Ectodermal cell (in vitro differentiated cells): ENCODE results near the gene RRN3. TPM values are rescaled to one million over a fixed set of nuclear protein-coding genes. Genes with fewer than 3 reads are reported as not detected.
"Not testable (repeated sequence)": the region's sequence is repeated elsewhere in the genome, so short reads cannot be mapped to it uniquely, and the experiment has no call there.

Experiments
- H3K27ac ChIP-seq: 2 replicates; pipeline ENCODE4 v1.7.0; 2013; ENCODE audit warnings: mild to moderate bottlenecking, low read depth, low read length; ENCODE audit not compliant: insufficient read depth, poor library complexity, severe bottlenecking
- H3K27me3 ChIP-seq: 2 replicates; pipeline ENCODE4 v1.7.0; 2013; ENCODE audit warnings: mild to moderate bottlenecking, low read length; ENCODE audit not compliant: insufficient read depth, control insufficient read depth, poor library complexity, severe bottlenecking
- H3K36me3 ChIP-seq: one replicate; pipeline ENCODE4 v1.7.0; 2013; ENCODE audit warnings: low read length; ENCODE audit not compliant: control insufficient read depth, insufficient read depth
- H3K4me1 ChIP-seq: one replicate; pipeline ENCODE4 v1.7.0; 2013; ENCODE audit warnings: low read length; ENCODE audit not compliant: control insufficient read depth, insufficient read depth
- H3K4me3 ChIP-seq: 2 replicates; pipeline ENCODE4 v1.7.0; 2013; ENCODE audit warnings: low read depth, low read length, control low read depth; ENCODE audit not compliant: insufficient read depth
- H3K9me3 ChIP-seq: 2 replicates; pipeline ENCODE4 v1.7.0; 2013; ENCODE audit warnings: mild to moderate bottlenecking, low read length, moderate library complexity; ENCODE audit not compliant: control insufficient read depth
- WGBS, 2 experiments: methylation state at CpG; one replicate each; pipeline ENCODE4 v1.1.7; 2013; ENCODE audit warnings: missing lambda C conversion rate in 2 of 2; 5-methylcytosine and 5-hydroxymethylcytosine counted together
- polyA plus RNA-seq, 4 experiments: library from polyadenylated mRNA; stranded (reverse); fragments of 50-300 nt; gene quantifications; one replicate each; pipeline ENCODE4 v1.2.3, GENCODE V29; 2013

Gene RRN3, protein sequence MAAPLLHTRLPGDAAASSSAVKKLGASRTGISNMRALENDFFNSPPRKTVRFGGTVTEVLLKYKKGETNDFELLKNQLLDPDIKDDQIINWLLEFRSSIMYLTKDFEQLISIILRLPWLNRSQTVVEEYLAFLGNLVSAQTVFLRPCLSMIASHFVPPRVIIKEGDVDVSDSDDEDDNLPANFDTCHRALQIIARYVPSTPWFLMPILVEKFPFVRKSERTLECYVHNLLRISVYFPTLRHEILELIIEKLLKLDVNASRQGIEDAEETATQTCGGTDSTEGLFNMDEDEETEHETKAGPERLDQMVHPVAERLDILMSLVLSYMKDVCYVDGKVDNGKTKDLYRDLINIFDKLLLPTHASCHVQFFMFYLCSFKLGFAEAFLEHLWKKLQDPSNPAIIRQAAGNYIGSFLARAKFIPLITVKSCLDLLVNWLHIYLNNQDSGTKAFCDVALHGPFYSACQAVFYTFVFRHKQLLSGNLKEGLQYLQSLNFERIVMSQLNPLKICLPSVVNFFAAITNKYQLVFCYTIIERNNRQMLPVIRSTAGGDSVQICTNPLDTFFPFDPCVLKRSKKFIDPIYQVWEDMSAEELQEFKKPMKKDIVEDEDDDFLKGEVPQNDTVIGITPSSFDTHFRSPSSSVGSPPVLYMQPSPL
- polyA plus RNA-seq (2013, experiment 1 of 4) = 30.9 TPM
- polyA plus RNA-seq (2013, experiment 2 of 4) = 30.9 TPM
- 25.1 TPM for polyA plus RNA-seq (2013, experiment 3 of 4)
- 27.5 TPM for polyA plus RNA-seq (2013, experiment 4 of 4)

DNA sequence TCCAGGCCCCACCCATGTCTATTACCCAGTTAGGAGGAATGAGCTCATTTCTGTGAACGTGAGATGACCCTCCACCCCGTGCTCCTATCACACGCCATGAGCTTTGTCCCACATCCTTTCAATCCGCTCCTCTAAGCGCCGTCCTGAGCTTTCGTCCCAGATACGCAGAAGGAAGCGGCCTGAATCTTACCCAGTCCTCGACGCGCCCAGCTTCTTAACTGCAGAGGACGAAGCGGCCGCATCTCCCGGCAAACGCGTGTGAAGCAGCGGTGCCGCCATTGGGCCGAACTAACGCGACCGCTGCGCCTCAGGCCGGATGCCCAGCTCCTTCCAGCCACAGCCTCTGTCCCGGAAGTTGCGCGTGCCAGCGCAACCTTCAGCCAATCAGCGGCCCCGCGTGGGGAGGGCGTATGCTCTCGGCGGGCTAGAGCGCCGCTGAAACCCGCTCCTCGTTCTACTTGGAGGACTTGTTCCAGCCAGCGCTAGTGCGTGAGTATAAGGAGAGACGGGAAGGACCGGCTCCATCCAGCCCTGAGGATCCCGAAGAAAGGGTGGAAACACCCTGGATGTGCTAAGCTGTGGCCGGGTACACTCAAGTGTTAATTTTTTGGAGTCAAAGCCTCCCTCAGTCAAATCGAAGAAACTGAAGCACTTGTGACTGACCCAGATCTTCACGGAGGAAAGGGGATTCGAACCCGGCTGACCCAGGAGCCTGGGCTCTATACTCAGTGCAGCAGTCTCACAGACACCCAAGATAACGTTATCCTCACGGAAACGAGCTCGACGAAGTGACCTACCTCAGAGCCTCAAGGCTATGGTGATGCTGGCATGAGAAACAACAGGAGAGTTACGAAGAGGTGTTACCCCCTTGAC is at the start of gene RRN3:
RRN3 (minus strand) TSS at position 318 of the 873 bp plus-strand sequence; CDS start at position 279, 39 bp downstream.
- H3K27ac ChIP-seq = peak within 1 kb of the TSS; percentile 16
- WGBS, 2 experiments = 3 to 7% methylated on average over 55 to 56 of the region's 56 CpGs
- H3K36me3 ChIP-seq, H3K9me3 ChIP-seq, H3K27me3 ChIP-seq, H3K4me1 ChIP-seq: not testable (repeated sequence)
- peak within 1 kb of the TSS; percentile 48 for H3K4me3 ChIP-seq

DNA sequence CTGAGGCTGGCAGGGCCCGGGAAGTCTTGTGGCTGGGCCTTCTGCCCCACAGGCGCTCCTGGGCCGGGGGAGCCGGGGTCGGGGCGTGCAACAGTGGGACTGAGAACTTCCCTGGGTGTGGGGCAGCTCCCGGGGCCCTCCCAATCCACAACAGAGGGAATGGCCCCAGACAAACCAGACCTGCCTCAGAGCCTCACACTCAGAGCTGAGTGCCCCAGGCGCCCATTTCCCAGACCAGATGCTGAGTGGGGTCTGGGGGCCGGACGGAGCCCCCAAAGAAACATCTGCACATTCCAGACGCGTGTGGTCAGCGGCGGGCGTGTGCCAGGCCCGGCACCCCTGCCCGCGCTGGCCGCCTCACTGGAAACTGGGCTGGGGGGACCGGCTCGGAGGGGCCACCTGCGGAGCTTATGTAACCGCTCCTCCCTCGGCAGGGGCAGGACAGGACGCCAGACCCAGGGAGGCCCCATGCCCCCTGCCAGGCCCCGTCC is 49.6 kb upstream of the RRN3 start:
- peaks cover 11% of the 10 kb centered on the region for H3K4me1 ChIP-seq
- H3K36me3 ChIP-seq, H3K4me3 ChIP-seq, H3K27me3 ChIP-seq, H3K9me3 ChIP-seq, H3K27ac ChIP-seq: not testable (repeated sequence)
- WGBS, 2 experiments = 65 to 67% methylated on average over 26 of the region's 26 CpGs

DNA sequence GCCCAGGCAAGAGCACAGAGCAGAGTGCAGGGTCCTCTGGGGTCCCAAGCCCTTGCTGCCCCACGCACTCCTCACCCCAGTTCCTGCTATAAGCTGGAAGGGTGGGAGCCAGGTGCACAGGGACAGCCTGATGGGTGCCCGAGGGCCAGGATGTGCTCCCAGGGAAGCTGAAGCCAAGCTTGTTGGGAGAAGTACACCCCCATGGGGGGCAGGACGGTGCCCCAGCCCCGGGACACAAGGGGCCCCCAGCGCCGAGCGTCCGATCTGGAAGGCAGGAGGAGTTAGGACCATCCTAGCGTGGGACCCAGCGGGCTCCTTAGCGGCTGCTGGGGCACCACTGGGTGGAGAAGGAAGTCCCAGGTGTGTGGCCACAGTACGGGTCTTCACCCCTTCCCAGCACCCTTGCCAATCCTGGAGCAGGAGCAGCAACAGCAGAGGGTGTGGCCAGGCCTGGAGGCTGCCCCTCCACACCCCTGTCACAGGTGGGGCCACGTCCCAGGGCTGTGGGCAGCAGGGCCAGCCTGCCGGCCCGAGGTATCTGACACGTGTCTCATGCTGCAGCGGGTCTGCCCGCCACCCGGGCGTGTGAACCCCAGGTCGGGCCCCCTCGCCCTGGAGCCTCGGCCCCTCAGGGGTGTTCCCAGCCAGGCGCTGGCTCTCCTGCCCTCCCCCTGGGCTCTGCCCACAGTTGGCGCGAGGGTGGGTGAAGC is 49.0 kb upstream of the RRN3 start:
- not testable (repeated sequence) for H3K27ac ChIP-seq, H3K36me3 ChIP-seq, H3K27me3 ChIP-seq, H3K9me3 ChIP-seq, H3K4me3 ChIP-seq
- peaks cover 11% of the 10 kb centered on the region for H3K4me1 ChIP-seq
- whole genome bisulfite sequencing, 2 experiments = 91 to 94% methylated on average over 13 to 19 of the region's 26 CpGs

DNA sequence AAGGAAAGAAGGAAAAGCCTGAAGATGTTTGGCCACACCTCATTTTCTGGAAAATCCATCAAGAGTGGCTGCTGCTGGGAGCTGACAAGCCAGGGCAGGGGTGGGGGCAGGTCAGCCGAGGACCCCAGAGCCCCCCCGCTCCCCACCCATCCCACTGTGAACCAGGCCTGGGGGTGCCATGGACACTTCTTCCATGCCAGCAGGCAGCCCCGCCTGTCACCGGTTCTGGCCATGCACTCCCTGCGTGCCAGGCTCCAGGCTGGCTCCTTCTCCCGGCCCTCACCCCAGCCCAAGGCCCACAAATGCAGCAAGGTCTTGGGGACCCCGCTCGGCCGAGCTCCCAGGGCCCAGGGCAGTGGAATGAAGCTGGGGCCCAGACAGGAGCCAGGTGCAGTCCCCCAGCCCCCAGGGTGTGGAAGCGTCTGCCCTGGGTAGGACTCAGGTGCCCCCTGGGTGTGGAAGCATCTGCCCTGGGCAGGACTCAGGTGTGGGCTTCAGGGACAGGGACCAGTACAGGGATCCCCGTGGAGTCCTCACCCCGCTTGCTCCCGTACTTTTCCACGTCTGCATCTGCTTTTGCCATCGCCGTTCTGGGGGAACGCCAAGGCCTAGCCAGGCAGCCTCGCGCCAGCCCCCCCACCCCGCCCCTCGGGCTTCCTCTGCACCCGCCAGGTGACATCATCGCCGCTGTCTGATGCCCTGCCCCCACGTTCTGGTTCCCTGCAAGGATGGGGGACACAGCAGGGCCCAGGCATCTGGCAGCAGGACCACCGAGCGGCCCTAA is 48.2 kb upstream of the RRN3 start:
- H3K4me3 ChIP-seq, H3K27ac ChIP-seq, H3K9me3 ChIP-seq, H3K27me3 ChIP-seq, H3K36me3 ChIP-seq: not testable (repeated sequence)
- WGBS, 2 experiments = 93 to 94% methylated on average over 13 to 18 of the region's 27 CpGs
- peaks cover 11% of the 10 kb centered on the region for H3K4me1 ChIP-seq

GRCh38 chr16:15141586-15141985 is 47.5 kb upstream of the RRN3 start:
- no peak overlapping the region for H3K27ac ChIP-seq
- 93 to 95% methylated on average over 11 to 14 of the region's 15 CpGs for WGBS, 2 experiments
- H3K27me3 ChIP-seq = no peaks in the 10 kb centered on the region
- H3K9me3 ChIP-seq = no peaks in the 10 kb centered on the region
- peaks cover 11% of the 10 kb centered on the region for H3K4me1 ChIP-seq
- no peaks in the 10 kb centered on the region for H3K36me3 ChIP-seq
- H3K4me3 ChIP-seq = no peak overlapping the region

GRCh38 chr16:15140444-15141365 is 46.6 kb upstream of the RRN3 start:
- 82 to 86% methylated on average over 28 to 30 of the region's 30 CpGs for WGBS, 2 experiments
- peaks cover 11% of the 10 kb centered on the region for H3K4me1 ChIP-seq
- not testable (repeated sequence) for H3K27ac ChIP-seq, H3K9me3 ChIP-seq, H3K27me3 ChIP-seq, H3K36me3 ChIP-seq, H3K4me3 ChIP-seq

DNA sequence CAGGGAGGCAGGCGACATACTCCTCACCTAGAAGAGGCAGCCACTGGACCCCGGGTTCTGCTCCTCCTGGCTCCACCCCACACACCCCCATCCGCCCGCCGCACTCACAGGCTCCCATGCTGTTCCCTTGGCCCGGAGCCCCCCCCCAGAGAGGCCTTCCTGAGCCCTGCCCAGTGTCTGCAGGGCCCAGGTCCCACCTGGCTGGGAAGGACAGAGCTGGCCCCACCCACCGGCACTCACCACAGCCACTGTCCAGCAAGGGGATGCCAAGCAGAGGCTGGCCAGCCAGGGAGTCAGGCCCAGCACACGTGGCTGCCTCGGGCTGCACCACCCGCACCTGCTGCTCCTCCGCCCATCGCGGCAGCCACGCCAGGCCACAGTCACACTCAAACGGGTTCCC is 43.4 kb upstream of the RRN3 start:
- H3K4me1 ChIP-seq, H3K36me3 ChIP-seq, H3K27me3 ChIP-seq, H3K4me3 ChIP-seq, H3K27ac ChIP-seq, H3K9me3 ChIP-seq: not testable (repeated sequence)
- WGBS, 2 experiments = 87 to 89% methylated on average over 6 of the region's 15 CpGs

DNA sequence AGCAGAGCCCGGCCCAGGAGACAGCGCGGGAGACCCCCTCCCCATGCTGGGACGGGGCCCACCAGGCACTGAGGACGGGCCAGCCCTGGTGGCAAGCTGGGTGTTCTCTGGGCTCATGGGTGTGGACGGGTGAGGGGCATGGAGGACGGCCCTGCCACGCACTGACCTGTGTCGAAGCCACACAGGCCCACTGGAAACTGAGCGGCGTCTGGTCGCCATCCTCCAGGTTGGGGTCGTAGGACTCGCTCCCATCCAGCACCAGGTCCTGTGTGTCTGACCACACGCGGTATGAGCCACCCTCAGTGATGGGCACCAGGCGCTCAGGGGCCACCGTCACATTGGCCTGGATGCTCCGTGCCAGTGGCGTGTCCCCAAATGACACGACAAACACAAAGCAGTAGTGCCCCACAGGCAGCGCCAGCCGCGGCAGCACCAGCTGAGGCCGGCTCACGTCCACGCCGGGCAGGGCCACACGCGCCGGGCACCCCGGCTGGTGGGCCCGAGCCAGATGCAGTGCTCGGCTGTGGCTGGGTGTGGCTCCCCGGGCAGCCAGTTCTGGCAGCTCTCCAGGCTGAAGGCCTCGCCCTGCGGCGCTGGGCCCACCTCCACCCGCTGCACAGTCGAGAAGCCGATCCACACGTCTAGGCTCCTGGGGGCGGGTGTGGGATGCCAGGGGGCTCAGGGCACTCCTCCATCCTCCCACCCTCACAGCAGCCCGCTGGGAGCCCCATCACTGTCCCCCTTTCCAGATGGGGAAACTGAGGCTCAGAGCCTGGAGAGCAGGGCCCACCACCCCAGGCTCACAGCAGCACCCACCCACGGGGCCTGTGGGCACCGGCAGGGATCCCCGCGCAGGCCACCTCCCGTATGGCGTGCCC is 41.6 kb upstream of the RRN3 start:
- H3K4me3 ChIP-seq, H3K27me3 ChIP-seq, H3K36me3 ChIP-seq, H3K4me1 ChIP-seq, H3K9me3 ChIP-seq, H3K27ac ChIP-seq: not testable (repeated sequence)
- 97% methylated on average over 38 to 41 of the region's 50 CpGs for WGBS, 2 experiments
